Kidney (tissue), 14 donors: ENCODE measurements around the gene CBLB. TPM values are rescaled to one million over a fixed set of nuclear protein-coding genes. Genes with fewer than 3 reads are reported as not detected.

Source experiments
- DNase-seq, 5 donors: peaks; one replicate each; pipeline ENCODE4 v3.0.0-alpha.2; 2013 to 2020
- FAIRE-seq: peaks from 2 replicates; lab custom pipeline; 2012; peaks lifted over from hg19 to GRCh38; lab: Jason Lieb, UNC
- H3K27ac ChIP-seq, 2 donors: one replicate each; pipeline ENCODE4 v1.7.0; 2013; ENCODE audit warnings: low read depth in 2 of 2, low read length in 2 of 2, inconsistent platforms in 1 of 2
- H3K27me3 ChIP-seq: one replicate; pipeline ENCODE4 v1.7.1; 2013; ENCODE audit warnings: low read length, inconsistent platforms; ENCODE audit not compliant: control insufficient read depth, insufficient read depth
- H3K36me3 ChIP-seq, 3 donors: one replicate each; pipeline versions ENCODE4 v1.7.0 to v1.7.1; 2013; ENCODE audit warnings: low read length in 3 of 3, control low read depth in 1 of 3, inconsistent platforms in 1 of 3; ENCODE audit not compliant: insufficient read depth in 3 of 3, control insufficient read depth in 2 of 3
- H3K4me1 ChIP-seq, 3 donors: one replicate each; pipeline versions ENCODE4 v1.7.0 to v1.7.1; 2013; ENCODE audit warnings: low read length in 3 of 3, inconsistent platforms in 1 of 3, low read depth in 1 of 3; ENCODE audit not compliant: control insufficient read depth in 2 of 3, insufficient read depth in 2 of 3
- H3K4me3 ChIP-seq, 3 donors: one replicate each; pipeline versions ENCODE4 v1.7.0 to v1.8.1; 2013; ENCODE audit warnings: low read length in 3 of 3, control low read depth in 1 of 3, inconsistent platforms in 1 of 3
- H3K9ac ChIP-seq, 3 donors: one replicate each; pipeline versions ENCODE4 v1.7.0 to v1.7.1; 2013; ENCODE audit warnings: low read length in 3 of 3, control low read depth in 1 of 3, inconsistent platforms in 1 of 3
- H3K9me3 ChIP-seq, 3 donors: one replicate each; pipeline versions ENCODE4 v1.7.0 to v1.7.1; 2013; ENCODE audit warnings: low read length in 3 of 3, control low read depth in 1 of 3, inconsistent platforms in 1 of 3; ENCODE audit not compliant: control insufficient read depth in 2 of 3, insufficient read depth in 1 of 3
- CTCF ChIP-seq: IDR thresholded peaks from 3 replicates; pipeline ENCODE4 v1.5.1; 2012; ENCODE audit warnings: mild to moderate bottlenecking, moderate library complexity, borderline replicate concordance; ENCODE audit not compliant: insufficient read depth; ENCODE audit errors: extremely low read depth
- intact Hi-C: fragments of 100-400 bp; cut with DNase I; formaldehyde crosslinking; loops from one replicate; pipeline ENCODE4 v1.11.1; 2022
- polyA plus RNA-seq: library from polyadenylated mRNA; stranded (reverse); fragments of 350-450 nt; fragmentation: Illumina TruSeq; extraction: RNeasy Lipid Tissue Mini Kit (QIAGEN cat#74804); gene quantifications from one replicate; pipeline ENCODE4 v1.2.3, GENCODE V29; 2014; ENCODE audit warnings: low read depth, low replicate concordance; ENCODE audit not compliant: insufficient read depth
- total RNA-seq: library from RNA; stranded (reverse); fragmentation: NEBNext Ultra II Directional; extraction: Animal tissue kit (Norgen Biotek cat#: 25700); gene quantifications from one replicate; pipeline ENCODE4 v1.2.1, GENCODE V29; 2021
- donor health status: control.
- donor health status: control.
- donor health status: control.
- donor health status: control.
- donor health status: control.
- donor health status: DM: yes; HTN: yes; CAD: no.
- donor health status: Normal renal cell carcinoma (clear cell type).

Gene CBLB
- total and polyA plus RNA-seq, 2 donors from 2014 or later: 7.7 to 48.4 TPM

GRCh38 chr3:105823149-105823867, 45.5 kb downstream of the CBLB start:
- intact Hi-C loops: no loop called here
- H3K9me3 ChIP-seq: no peaks in the 10 kb centered on the region
- H3K36me3 ChIP-seq: no peaks in the 10 kb centered on the region
- H3K27ac ChIP-seq: no peak overlapping the region
- no peak overlapping the region for H3K4me3 ChIP-seq
- H3K27me3 ChIP-seq: no peaks in the 10 kb centered on the region
- TF ChIP-seq CTCF: no peak
- H3K9ac ChIP-seq: no peak overlapping the region
- DNase-seq (no peak), FAIRE-seq (no peak)
- peaks cover 0 to 5% (median 4%) of the 10 kb centered on the region in 3 donors for H3K4me1 ChIP-seq

- FAIRE-seq (no peak), DNase-seq (no peak)
- intact Hi-C loops: no loop called here
- H3K36me3 ChIP-seq: no peaks in the 10 kb centered on the region
- peaks cover 0 to 5% (median 4%) of the 10 kb centered on the region in 3 donors for H3K4me1 ChIP-seq
- H3K27me3 ChIP-seq: no peaks in the 10 kb centered on the region
- no peaks in the 10 kb centered on the region for H3K9me3 ChIP-seq
- TF ChIP-seq CTCF: no peak
- no peak overlapping the region for H3K4me3 ChIP-seq
- no peak overlapping the region for H3K9ac ChIP-seq
- H3K27ac ChIP-seq: peak overlapping the region in 1 of 2 donors; percentile 19
Observed at GRCh38 chr3:105822171-105823123, 46.4 kb downstream of the CBLB start.

GRCh38 chr3:105821433-105821832, 47.4 kb downstream of the CBLB start:
- H3K4me1 ChIP-seq: peaks cover 0 to 5% (median 4%) of the 10 kb centered on the region in 3 donors
- intact Hi-C loops: no loop called here
- no peaks in the 10 kb centered on the region for H3K36me3 ChIP-seq
- no peaks in the 10 kb centered on the region for H3K27me3 ChIP-seq
- peak; percentile 63 for FAIRE-seq
- H3K27ac ChIP-seq: peak overlapping the region in 1 of 2 donors; percentile 49
- H3K9ac ChIP-seq: no peak overlapping the region
- H3K9me3 ChIP-seq: no peaks in the 10 kb centered on the region
- DNase-seq: no peak
- H3K4me3 ChIP-seq: peak overlapping the region in 1 of 3 donors; percentile 36
- no peak for TF ChIP-seq CTCF
